ENCODE data around the gene ZFP28.
A peak's percentile ranks its signal among the peaks of the same experiment; 100 is the strongest.

Gene ZFP28

GRCh38 chr19:56567274-56568120, 28.7 kb downstream of the ZFP28 start, which contains the start of gene ZNF470:
Gene ZNF470, plus strand, starts transcription at chr19:56567468. Its CDS starts 2,844 bp downstream, at chr19:56570312.
- CTCF ChIA-PET, result no interaction called here

GRCh38 chr19:56572589-56572988, 33.8 kb downstream of the ZFP28 start:
- ChIA-PET POLR2A (ENCODE audit: low non-redundant PET) (no interaction called here), CTCF (interaction anchor here (0.6 kb wide), 1 partner anchor 964 kb away, joined by 4 read pairs; no protein-coding TSS in a partner anchor)

More at GRCh38 chr19:56567274-56568120, 28.7 kb downstream of the ZFP28 start, which contains the start of gene ZNF470:
- peak; percentile 83 for DNase-seq (ENCODE audit: low spot score)
- H3K27ac ChIP-seq, result peak within 1 kb of the TSS; percentile 76
- POLR2A ChIA-PET (ENCODE audit: low non-redundant PET), result no interaction called here
- no peak for TF ChIP-seq CTCF (conservative IDR thresholded peaks at IDR 0.05; ENCODE audit: low read depth)

GRCh38 chr19:56573914-56574313, 35.2 kb downstream of the ZFP28 start:
- no peak overlapping the region for H3K27ac ChIP-seq
- no peak for DNase-seq (ENCODE audit: low spot score)
- TF ChIP-seq CTCF (conservative IDR thresholded peaks at IDR 0.05; ENCODE audit: low read depth), result no peak
- CTCF ChIA-PET, result no interaction called here
- POLR2A ChIA-PET (ENCODE audit: low non-redundant PET), result no interaction called here

More at GRCh38 chr19:56572589-56572988, 33.8 kb downstream of the ZFP28 start:
- TF ChIP-seq CTCF (conservative IDR thresholded peaks at IDR 0.05; ENCODE audit: low read depth), result no peak
- no peak overlapping the region for H3K27ac ChIP-seq
- no peak for DNase-seq (ENCODE audit: low spot score)

- no peak overlapping the region for H3K27ac ChIP-seq
- no peak for TF ChIP-seq CTCF (conservative IDR thresholded peaks at IDR 0.05; ENCODE audit: low read depth)
- ChIA-PET POLR2A (ENCODE audit: low non-redundant PET) (no interaction called here), CTCF (no interaction called here)
- DNase-seq (ENCODE audit: low spot score), result no peak
These were observed 39.2 kb downstream of the ZFP28 start for GRCh38 chr19:56577719-56578602.

- TF ChIP-seq CTCF (conservative IDR thresholded peaks at IDR 0.05; ENCODE audit: low read depth), result no peak
- POLR2A ChIA-PET (ENCODE audit: low non-redundant PET), result interaction anchor here (0.7 kb wide), 1 partner anchor 25 kb away, joined by 3 read pairs; no protein-coding TSS in a partner anchor
- DNase-seq (ENCODE audit: low spot score), result no peak
- CTCF ChIA-PET, result no interaction called here
- no peak overlapping the region for H3K27ac ChIP-seq
These were observed 55.7 kb downstream of the ZFP28 start for GRCh38 chr19:56594446-56594782.
